22Rv1 (cell line): Measurements from ENCODE around the gene GSG1L2.

Experiments used
- CTCF ChIP-seq: fragments of 450-650 bp; IDR thresholded peaks from 2 replicates; pipeline ENCODE4 v1.5.1; 2017; ENCODE audit warnings: mild to moderate bottlenecking
- ZFX ChIP-seq: fragments of 450-650 bp; IDR thresholded peaks from 2 replicates; pipeline ENCODE4 v1.6.1; 2017; ENCODE audit warnings: antibody characterized with exemption, borderline replicate concordance

- no peak; the same call in 1 of the 2 replicates for TF ChIP-seq CTCF
- TF ChIP-seq ZFX: no peak
Observed at GRCh38 chr17:9824094-9824493, 2.2 kb upstream of the GSG1L2 start.
